ENCODE results near the gene FAM107B. TPM values are rescaled to one million over a fixed set of nuclear protein-coding genes. Genes with fewer than 3 reads are reported as not detected.

Gene FAM107B
- total RNA-seq, 1 donor from 2014 or later: 86.2 TPM

GRCh38 chr10:14803827-14804226 lies 29.1 kb upstream of the FAM107B start:
- ATAC-seq: no peak

GRCh38 chr10:14801723-14802122 lies 27.0 kb upstream of the FAM107B start:
- ATAC-seq: peak; percentile 24
- no peak for DNase-seq
- no peaks in the 10 kb centered on the region for H3K9me3 ChIP-seq
- intact Hi-C loops (cut with DNase I): no loop called here
- H3K27me3 ChIP-seq: no peaks in the 10 kb centered on the region
- no peaks in the 10 kb centered on the region for H3K36me3 ChIP-seq
- no peak overlapping the region for H3K4me3 ChIP-seq
- no peaks in the 10 kb centered on the region for H3K4me1 ChIP-seq
- no peak overlapping the region for H3K27ac ChIP-seq
- TF ChIP-seq, protein P1, sequence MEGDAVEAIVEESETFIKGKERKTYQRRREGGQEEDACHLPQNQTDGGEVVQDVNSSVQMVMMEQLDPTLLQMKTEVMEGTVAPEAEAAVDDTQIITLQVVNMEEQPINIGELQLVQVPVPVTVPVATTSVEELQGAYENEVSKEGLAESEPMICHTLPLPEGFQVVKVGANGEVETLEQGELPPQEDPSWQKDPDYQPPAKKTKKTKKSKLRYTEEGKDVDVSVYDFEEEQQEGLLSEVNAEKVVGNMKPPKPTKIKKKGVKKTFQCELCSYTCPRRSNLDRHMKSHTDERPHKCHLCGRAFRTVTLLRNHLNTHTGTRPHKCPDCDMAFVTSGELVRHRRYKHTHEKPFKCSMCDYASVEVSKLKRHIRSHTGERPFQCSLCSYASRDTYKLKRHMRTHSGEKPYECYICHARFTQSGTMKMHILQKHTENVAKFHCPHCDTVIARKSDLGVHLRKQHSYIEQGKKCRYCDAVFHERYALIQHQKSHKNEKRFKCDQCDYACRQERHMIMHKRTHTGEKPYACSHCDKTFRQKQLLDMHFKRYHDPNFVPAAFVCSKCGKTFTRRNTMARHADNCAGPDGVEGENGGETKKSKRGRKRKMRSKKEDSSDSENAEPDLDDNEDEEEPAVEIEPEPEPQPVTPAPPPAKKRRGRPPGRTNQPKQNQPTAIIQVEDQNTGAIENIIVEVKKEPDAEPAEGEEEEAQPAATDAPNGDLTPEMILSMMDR (IDR thresholded peaks at IDR 0.05): no peak

More at GRCh38 chr10:14803827-14804226, 29.1 kb upstream of the FAM107B start:
- H3K27ac ChIP-seq: no peak overlapping the region
- intact Hi-C loops (cut with DNase I): no loop called here
- H3K4me1 ChIP-seq: no peaks in the 10 kb centered on the region
- H3K27me3 ChIP-seq: no peaks in the 10 kb centered on the region
- H3K4me3 ChIP-seq: no peak overlapping the region
- TF ChIP-seq, protein P1 (IDR thresholded peaks at IDR 0.05): no peak
- H3K9me3 ChIP-seq: no peaks in the 10 kb centered on the region
- H3K36me3 ChIP-seq: no peaks in the 10 kb centered on the region
- no peak for DNase-seq

- TF ChIP-seq, protein P1 (IDR thresholded peaks at IDR 0.05): no peak
- intact Hi-C loops (cut with DNase I): no loop called here
- Histone ChIP-seq H3K27me3 (no peaks in the 10 kb centered on the region), H3K4me3 (no peak overlapping the region), H3K4me1 (no peaks in the 10 kb centered on the region), H3K36me3 (no peaks in the 10 kb centered on the region), H3K27ac (no peak overlapping the region), H3K9me3 (no peaks in the 10 kb centered on the region)
- no peak for DNase-seq
- no peak for ATAC-seq
These were observed 25.7 kb upstream of the FAM107B start for GRCh38 chr10:14800397-14800796.

- DNase-seq (no peak), ATAC-seq (no peak)
- H3K4me3 ChIP-seq: no peak overlapping the region
- no peaks in the 10 kb centered on the region for H3K4me1 ChIP-seq
- no peaks in the 10 kb centered on the region for H3K36me3 ChIP-seq
- H3K27ac ChIP-seq: no peak overlapping the region
- no peaks in the 10 kb centered on the region for H3K27me3 ChIP-seq
- TF ChIP-seq, protein P1 (IDR thresholded peaks at IDR 0.05): no peak
- H3K9me3 ChIP-seq: no peaks in the 10 kb centered on the region
- intact Hi-C loops (cut with DNase I): no loop called here
These were observed 23.9 kb upstream of the FAM107B start for GRCh38 chr10:14798636-14799035.

DNA sequence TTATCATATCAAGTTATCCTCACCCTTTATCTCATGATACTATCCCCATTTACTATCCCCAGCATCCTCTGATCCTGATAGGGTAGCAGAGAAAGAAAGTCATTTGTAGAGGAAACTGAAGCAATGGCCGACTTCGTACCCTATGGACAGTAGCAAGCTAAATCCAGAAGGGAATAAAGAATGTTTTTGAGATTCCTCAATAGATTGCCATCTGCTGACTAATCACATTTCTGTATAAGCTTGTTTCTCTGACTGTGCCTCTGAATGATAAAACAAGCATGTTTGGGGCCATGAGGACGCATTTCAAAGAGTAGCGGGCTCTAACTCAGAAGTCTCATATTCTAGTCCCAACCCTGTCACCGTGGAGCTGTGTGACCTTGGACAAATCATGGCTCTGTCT lies 13.2 kb upstream of the FAM107B start:
- Histone ChIP-seq H3K4me3 (no peak overlapping the region), H3K9me3 (no peaks in the 10 kb centered on the region), H3K36me3 (no peaks in the 10 kb centered on the region), H3K27me3 (no peaks in the 10 kb centered on the region), H3K27ac (no peak overlapping the region), H3K4me1 (no peaks in the 10 kb centered on the region)
- TF ChIP-seq, protein P1 (IDR thresholded peaks at IDR 0.05): no peak
- intact Hi-C loops (cut with DNase I): no loop called here
- ATAC-seq (no peak), DNase-seq (no peak)

GRCh38 chr10:14784459-14785055 lies 9.9 kb upstream of the FAM107B start:
- Histone ChIP-seq H3K36me3 (no peaks in the 10 kb centered on the region), H3K4me3 (no peak overlapping the region), H3K9me3 (no peaks in the 10 kb centered on the region), H3K4me1 (no peaks in the 10 kb centered on the region), H3K27me3 (no peaks in the 10 kb centered on the region), H3K27ac (no peak overlapping the region)
- intact Hi-C loops (cut with DNase I): no loop called here
- DNase-seq (no peak), ATAC-seq (no peak)
- TF ChIP-seq, protein P1 (IDR thresholded peaks at IDR 0.05): no peak
